Left forelimb (tissue), 1 donor: ENCODE results near the gene SIRT1.
A peak's percentile ranks its signal among the peaks of the same experiment; 100 is the strongest.
"Not testable (repeated sequence)": the region's sequence is repeated elsewhere in the genome, so short reads cannot be mapped to it uniquely, and the experiment has no call there.

ENCODE experiments used
- DNase-seq: peaks from one replicate; pipeline ENCODE4 v3.0.0-alpha.2; 2018; ENCODE audit warnings: low spot score

The SIRT1 gene

GRCh38 chr10:67877421-67877820 lies 7.0 kb upstream of the SIRT1 start:
- DNase-seq: not testable (repeated sequence)

DNA sequence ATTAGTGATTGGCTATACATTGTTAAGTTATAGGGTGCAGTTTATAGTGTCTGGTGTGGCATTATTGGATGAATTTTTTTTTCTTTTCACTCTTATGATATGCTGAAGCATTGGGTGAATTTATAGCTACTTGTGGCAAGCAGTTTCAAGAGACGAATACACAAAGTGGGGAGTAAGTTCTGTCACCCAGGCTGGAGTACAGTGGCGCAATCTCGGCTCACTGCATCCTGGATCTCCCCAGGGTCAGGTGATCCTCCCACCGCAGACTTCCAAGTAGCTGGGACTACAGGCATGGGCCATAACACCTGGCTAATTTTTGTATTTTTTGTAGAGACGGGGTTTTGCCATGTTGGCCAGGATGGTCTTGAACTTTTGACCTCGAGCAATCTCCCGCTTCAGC lies 6.3 kb upstream of the SIRT1 start:
- DNase-seq: no peak

DNA sequence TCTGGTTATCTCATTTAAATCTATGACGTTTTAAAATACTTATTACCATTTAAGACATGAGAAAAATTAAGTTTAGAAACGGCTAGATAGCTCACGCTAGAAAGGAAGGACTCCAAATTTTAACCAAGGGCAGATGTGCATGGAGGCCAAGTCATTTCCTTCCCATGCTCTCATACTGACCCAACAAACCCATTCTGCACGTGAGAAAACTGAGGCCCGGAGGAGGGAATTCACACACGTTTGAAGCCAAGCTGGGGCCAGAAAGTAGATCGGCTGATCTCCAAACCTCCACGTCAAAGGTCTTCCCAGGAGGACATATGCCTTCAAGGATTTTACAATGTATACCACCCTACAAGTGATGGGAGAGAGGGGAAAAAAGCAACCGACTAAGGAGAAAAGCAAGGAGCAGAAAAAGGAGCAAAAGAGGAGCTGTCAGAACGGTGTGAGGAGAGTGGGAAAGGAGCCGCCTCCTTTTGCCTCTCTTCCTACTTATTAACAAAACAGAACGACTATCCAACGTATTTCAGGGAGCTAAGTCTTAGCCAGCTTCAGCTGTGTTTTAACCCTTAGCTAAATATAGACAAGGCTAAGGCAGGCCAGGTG lies 645 bp upstream of the SIRT1 start:
- no peak for DNase-seq

GRCh38 chr10:67884842-67885670 lies 600 bp downstream of the SIRT1 start:
- peak; percentile 89 for DNase-seq

DNA sequence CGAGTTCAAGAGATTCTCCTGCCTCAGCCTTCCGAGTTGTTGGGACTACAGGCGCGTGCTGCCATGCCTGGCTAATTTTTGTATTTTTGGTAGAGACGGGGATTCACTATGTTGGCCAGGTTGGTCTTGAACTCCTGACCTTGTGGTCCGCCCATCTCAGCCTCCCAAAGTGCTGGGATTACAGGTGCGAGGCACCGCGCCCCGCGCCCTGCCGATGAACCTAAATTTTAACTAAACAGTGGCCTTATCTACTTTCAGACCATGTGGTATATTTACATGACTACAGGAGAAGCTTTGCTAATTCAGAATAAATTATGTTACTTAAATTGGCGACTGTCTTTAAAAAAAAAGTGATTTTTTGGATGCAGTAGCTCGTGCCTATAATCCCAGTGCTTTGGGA lies 9.2 kb downstream of the SIRT1 start:
- no peak for DNase-seq

GRCh38 chr10:67903581-67903980 lies 19.1 kb downstream of the SIRT1 start:
- no peak for DNase-seq

DNA sequence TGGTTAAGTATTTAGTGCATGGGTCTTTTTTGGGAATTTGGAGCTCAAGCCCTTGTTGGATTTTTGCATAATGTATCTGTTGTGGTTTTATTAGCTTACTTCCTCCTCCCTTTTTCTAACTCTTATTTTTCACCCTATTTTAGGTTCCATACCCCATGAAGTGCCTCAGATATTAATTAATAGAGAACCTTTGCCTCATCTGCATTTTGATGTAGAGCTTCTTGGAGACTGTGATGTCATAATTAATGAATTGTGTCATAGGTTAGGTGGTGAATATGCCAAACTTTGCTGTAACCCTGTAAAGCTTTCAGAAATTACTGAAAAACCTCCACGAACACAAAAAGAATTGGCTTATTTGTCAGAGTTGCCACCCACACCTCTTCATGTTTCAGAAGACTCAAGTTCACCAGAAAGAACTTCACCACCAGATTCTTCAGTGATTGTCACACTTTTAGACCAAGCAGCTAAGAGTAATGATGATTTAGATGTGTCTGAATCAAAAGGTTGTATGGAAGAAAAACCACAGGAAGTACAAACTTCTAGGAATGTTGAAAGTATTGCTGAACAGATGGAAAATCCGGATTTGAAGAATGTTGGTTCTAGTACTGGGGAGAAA lies 28.0 kb downstream of the SIRT1 start:
- no peak for DNase-seq

DNA sequence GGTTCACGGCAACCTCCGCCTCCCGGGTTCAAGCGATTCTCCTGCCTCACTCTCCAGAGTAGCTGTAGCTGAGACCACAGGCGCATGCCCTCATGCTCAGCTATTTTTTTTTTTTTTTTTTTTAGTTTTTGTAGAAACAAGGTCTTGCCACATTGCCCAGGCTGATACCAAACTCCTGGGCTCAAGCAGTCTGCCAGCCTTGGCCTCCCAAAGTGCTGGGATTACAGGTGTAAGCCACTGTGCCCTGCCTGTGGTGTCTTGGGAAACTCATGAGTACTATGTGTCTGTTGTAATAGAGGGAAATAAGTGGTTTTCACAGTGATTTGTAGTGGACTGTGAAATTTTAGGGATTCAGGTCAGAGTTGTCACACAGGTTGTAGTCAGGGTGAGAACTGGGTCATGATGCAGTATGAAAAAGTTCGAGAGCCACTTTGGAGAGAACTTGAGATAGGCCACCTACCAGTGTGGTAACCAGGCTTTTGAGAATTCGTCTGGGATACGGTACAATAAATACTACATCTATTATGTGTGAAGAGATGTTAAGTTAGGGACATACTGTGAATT lies 30.4 kb downstream of the SIRT1 start:
- DNase-seq: no peak

- DNase-seq: no peak
Observed at GRCh38 chr10:67917169-67917568, 32.7 kb downstream of the SIRT1 start.

DNA sequence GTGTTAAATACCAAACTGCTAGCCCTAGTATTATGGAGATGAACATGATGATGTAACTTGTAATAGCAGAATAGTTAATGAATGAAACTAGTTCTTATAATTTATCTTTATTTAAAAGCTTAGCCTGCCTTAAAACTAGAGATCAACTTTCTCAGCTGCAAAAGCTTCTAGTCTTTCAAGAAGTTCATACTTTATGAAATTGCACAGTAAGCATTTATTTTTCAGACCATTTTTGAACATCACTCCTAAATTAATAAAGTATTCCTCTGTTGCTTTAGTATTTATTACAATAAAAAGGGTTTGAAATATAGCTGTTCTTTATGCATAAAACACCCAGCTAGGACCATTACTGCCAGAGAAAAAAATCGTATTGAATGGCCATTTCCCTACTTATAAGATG lies 33.2 kb downstream of the SIRT1 start:
- DNase-seq: no peak

- DNase-seq: no peak
Observed at GRCh38 chr10:67921065-67921464, 36.6 kb downstream of the SIRT1 start.

DNA sequence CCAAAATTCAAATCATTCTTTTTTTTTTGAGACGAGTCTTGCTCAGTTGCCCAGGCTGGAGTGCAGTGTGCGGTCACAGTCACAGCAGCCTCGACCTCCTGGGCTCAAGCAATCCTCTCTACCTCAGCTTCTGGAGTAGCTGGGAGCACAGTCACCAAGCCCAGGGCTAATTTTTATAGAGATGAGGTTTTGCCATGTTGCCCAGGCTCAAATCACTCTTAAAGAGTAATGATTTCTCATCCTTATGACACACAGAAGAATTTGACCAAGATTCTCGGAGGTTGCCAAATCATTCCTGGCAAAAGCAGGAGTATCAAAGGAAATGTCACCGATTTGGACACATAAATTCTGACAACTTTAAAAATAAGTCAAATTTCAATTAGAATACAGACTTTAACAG lies 39.1 kb downstream of the SIRT1 start:
- no peak for DNase-seq

GRCh38 chr10:67924136-67924535 lies 39.7 kb downstream of the SIRT1 start:
- no peak for DNase-seq

- no peak for DNase-seq
Observed at GRCh38 chr10:67925449-67926005, 41.1 kb downstream of the SIRT1 start.

DNA sequence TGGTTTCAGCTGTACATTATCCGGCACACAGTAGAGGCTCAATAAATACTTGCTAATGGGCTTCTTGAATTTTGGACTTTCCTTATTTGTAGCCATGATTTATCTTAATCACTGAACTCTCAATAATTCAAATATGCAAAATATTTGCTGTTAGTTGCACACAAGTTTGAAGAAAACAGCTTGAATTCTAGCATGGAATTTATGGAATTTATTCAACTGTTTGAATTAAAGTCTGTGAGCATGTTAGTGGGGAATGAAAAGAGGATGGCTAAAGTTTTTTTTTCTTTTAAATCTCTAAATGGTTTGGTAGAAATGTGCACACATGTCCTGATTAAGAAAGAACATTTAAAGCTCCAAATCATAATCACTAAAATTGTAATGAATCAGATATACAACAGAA lies 42.5 kb downstream of the SIRT1 start:
- DNase-seq: no peak

- no peak for DNase-seq
Observed at GRCh38 chr10:67933199-67933598, 48.7 kb downstream of the SIRT1 start.

DNA sequence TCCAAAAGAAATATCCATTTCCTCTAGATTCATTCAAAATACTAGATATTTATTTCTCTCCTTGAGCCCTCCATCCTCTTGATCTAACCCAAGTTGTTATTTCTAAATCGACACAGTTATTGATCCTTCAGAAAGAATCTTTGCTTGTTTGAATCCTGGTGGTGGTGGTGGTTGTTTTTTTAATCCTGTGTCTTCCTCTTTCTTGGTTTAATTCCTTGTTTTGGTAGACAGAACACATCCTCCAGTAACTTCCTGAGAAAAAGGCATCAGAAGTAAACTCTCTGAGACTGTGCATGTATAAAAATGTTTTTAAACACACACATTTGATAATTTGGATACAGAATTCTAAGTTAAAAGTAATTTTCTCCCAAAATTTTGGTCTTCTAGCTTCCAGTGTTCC lies 49.9 kb downstream of the SIRT1 start:
- no peak for DNase-seq

- DNase-seq: no peak
Observed at GRCh38 chr10:67935223-67935622, 50.8 kb downstream of the SIRT1 start.

DNA sequence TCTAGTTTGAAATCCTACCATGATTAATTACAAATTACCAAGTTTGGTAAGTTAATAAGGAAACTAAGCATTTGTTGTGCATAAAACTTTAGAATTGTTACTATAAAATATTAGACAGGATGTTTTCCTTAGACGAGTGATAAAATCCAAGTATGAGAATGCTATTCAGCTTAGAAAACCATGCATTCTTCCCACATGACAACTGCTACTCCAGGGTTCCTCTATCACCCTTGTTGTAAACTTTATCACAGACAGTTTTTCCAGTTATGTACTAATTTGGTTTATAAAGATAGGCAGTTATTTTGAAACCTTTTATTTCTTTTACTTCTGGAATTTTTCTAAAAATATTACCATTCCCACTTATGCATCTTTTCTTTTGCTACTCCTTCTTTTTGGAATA lies 52.0 kb downstream of the SIRT1 start:
- no peak for DNase-seq

GRCh38 chr10:67943917-67944316 lies 59.5 kb downstream of the SIRT1 start:
- DNase-seq: no peak

GRCh38 chr10:67955614-67956013 lies 71.2 kb downstream of the SIRT1 start:
- DNase-seq: no peak

DNA sequence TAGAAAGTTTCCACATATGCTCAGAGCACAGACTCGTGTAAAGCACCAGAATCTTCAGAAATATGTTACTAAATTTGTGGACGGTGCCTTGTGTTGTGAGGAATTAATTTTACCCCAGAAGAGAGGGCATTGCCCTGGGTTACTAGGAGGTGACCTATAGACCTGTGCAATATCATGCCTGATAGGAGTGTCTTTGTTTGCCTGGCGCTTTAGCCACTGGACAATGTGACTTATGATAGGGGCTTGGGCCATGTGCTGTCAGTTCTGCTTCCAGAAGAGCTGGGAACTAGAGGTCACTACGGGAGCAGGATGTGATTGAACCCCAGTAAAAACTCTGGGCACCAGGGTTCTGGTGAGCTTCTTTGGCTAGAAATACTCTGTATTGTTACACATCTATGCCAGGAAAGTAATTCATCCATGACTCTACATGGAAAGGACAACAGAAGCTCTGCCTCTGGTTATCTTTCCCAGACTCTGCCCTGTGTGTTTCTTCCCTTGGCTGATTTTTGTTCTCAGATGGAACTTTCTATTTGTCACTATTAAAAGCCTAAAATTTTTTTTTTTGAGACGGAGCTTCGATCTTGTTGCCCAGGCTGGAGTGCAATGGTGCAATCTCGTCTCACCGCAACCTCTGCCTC lies 75.5 kb downstream of the SIRT1 start:
- no peak for DNase-seq
